ENCODE data around the gene HMGA1.

Gene HMGA1

DNA sequence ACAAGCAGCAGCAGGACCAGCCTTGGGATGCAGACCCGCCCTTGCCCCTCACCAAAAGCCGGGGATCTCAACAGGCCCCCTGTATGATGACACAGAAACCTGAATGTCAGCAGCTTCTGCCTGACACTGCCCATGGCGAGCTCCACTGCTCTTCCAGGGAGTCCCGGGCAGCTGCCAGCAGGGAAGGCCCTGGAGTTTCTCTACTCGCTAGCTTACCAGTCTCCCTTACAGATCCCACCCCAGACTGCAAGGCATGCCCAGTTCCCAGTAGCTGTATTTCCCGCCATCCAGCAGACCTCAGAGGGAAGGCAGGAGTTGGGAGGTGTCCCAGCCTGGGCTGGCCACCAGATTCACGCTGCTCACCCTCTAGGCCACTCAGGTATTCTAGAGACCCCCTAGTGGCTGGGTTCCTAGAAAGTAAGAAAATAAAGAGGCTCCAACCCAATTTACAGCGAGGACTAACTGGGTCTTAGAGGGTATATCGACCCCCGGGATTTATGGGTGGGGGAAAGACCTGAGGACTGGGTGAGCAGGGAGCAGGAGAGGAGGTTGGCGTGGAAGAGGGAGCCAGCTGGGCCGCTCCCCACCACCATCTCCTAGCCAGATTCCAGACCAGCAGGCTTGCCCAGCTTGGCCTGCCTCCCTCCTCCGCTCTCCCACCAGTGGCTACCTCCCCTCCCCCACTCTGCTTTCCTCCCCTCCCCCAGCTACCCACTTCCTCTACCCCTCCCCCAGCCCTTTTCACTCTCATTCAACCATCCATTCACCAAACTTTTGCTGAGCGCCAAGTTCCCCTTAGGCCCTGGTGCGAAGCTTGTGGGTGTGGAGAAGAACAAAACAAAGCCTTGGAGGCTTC, 9.7 kb upstream of the HMGA1 start:
- CTCF ChIA-PET: interaction anchor here (0.6 to 1.1 kb wide), 2 partner anchors 17 to 100 kb away, joined by 3 read pairs; no protein-coding TSS in a partner anchor
- no peak for DNase-seq (ENCODE audit: low spot score)
- H3K27ac ChIP-seq: peak overlapping the region; percentile 72

DNA sequence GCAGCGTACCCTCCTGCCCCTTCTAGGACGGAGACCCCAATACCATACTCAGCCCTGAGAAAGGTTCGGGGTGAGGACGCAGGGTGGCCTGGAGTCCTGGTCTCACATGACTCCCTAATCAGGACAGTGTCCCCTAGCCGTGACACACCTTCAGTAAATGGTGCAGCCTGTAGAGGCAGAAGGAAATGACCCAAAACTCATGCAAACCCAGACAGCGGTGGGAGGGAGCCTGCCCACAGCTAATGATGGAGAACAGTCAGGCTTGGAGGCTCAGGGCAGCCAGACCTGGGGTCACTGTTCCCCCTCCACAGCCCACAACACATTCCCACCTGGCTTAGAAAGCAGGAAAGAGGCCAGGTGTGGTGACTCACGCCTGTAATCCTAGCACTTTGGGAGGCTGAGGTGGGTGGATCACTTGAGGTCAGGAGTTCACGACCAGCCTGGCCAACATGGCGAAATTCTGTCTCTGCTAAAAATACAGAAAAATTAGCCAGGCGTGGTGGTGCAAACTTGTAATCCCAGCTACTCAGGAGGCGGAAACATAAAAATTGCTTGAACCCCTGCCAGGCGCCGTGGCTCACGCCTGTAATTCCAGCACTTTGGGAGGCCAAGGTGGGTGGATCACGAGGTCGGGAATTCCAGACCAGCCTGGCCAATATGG, 8.8 kb upstream of the HMGA1 start:
- TF ChIP-seq, protein P1, sequence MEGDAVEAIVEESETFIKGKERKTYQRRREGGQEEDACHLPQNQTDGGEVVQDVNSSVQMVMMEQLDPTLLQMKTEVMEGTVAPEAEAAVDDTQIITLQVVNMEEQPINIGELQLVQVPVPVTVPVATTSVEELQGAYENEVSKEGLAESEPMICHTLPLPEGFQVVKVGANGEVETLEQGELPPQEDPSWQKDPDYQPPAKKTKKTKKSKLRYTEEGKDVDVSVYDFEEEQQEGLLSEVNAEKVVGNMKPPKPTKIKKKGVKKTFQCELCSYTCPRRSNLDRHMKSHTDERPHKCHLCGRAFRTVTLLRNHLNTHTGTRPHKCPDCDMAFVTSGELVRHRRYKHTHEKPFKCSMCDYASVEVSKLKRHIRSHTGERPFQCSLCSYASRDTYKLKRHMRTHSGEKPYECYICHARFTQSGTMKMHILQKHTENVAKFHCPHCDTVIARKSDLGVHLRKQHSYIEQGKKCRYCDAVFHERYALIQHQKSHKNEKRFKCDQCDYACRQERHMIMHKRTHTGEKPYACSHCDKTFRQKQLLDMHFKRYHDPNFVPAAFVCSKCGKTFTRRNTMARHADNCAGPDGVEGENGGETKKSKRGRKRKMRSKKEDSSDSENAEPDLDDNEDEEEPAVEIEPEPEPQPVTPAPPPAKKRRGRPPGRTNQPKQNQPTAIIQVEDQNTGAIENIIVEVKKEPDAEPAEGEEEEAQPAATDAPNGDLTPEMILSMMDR (conservative IDR thresholded peaks at IDR 0.05; ENCODE audit: low read depth): no peak
- DNase-seq (ENCODE audit: low spot score): no peak
- CTCF ChIA-PET: interaction anchor here (0.7 to 1.1 kb wide), 2 partner anchors 16 to 1114 kb away, joined by 3 read pairs; no protein-coding TSS in a partner anchor
- POLR2A ChIA-PET (ENCODE audit: low non-redundant PET): no interaction called here
- peak overlapping the region; percentile 72 for H3K27ac ChIP-seq

More for the DNA sequence above, 9.7 kb upstream of the HMGA1 start:
- POLR2A ChIA-PET (ENCODE audit: low non-redundant PET): interaction anchor here (0.7 kb wide), 1 partner anchor 10 kb away, joined by 3 read pairs; the partner anchor contains the start of gene HMGA1
- TF ChIP-seq, protein P1 (conservative IDR thresholded peaks at IDR 0.05; ENCODE audit: low read depth): no peak

DNA sequence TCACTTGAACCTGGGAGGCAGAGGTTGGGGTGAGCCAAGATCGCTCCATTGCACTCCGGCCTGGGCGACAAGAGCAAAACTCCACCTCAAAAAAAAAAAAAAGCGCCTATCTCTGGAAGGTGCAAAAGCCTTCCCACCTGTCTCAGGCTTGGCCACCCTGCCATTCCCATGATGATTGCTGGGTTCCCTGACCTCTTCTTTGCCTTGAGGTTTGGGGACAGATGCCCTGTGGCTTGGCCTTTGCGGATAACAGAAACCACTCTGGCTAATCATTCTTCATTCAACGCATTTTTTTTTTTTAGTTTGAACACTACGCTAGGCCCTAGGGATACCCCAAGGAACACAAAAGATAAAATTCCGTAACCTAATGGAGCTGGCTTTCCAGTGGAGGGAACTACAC, 6.8 kb upstream of the HMGA1 start:
- DNase-seq (ENCODE audit: low spot score): no peak
- peak overlapping the region; percentile 72; the same call in 1 of the 2 replicates for H3K27ac ChIP-seq
- POLR2A ChIA-PET (ENCODE audit: low non-redundant PET): no interaction called here
- TF ChIP-seq, protein P1 (conservative IDR thresholded peaks at IDR 0.05; ENCODE audit: low read depth): no peak
- CTCF ChIA-PET: interaction anchor here (0.6 kb wide), 1 partner anchor 33 kb away, joined by 3 read pairs; no protein-coding TSS in a partner anchor

DNA sequence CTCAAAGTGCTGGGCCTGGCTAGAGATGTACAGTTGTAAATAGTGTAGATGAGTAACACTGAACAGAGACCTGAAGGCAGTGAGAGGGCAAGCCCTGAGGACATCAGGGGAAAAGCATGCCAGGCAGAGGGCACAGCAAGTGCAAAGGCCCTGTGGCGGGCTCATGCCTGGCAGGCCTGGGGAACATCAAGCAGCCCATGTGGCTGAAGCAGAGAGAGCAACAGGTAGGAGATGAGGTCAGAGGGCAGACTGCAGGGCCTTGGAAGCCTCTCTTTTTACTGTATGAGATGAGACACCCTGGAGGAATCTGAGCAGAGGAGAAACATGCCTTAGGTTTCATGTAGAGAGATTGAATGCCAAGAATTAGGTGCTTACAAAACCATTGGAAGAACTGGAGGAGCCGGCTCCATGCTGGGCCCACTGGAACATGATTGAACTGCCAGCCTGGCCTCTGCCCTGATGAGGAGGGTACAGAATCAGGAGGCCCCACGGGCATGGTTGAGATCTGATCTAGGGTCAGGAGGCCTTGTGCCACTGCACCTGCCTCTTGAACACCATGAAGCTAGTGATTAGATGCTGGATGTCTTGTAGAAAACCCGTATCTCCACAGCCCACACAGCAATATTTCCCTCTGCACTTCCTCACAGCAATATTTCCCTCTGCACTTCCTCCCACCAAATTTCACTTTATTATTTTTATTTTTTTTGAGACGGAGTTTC, 5.9 kb upstream of the HMGA1 start:
- CTCF ChIA-PET: no interaction called here

DNA sequence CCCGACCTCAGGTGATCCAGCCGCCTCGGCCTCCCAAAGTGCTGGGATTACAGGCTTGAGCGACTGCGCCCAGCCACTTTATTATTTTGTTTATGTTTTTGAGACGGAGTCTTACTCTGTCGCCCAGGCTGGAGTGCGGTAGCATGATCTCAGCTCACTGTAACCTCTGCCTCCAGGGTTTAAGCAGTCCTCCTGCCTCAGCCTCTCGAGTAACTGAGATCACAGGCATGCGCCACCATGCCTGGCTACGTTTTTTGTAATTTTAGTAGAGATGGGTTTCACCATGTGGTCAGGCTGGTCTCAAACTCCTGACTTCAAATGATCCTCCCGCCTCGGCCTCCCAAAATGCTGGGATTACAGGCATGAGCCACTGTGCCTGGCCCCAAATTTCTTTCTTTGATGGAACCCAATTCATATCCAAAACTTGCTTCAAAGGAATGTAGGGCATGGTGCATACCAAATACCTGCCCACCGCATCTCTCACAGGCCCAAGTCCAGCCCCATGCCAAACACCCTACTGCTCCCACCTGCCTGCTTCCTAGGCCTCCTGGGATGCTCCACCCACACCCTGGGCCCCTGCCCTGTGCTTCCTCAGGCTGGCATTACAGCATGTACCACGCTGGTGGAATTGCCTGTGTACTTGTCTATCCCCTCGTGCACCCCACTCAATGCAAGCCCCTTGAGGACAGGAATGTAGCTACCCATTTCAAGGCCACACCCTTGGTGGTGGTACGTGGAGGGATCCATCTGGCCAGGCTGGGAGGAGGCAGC, 4.9 kb upstream of the HMGA1 start:
- CTCF ChIA-PET: interaction anchor here (0.7 kb wide), 1 partner anchor 1319 kb away, joined by 3 read pairs; no protein-coding TSS in a partner anchor
- TF ChIP-seq, protein P1 (conservative IDR thresholded peaks at IDR 0.05; ENCODE audit: low read depth): no peak
- H3K27ac ChIP-seq: no peak overlapping the region
- no peak for DNase-seq (ENCODE audit: low spot score)
- POLR2A ChIA-PET (ENCODE audit: low non-redundant PET): no interaction called here

More for the DNA sequence above, 5.9 kb upstream of the HMGA1 start:
- no peak overlapping the region for H3K27ac ChIP-seq
- POLR2A ChIA-PET (ENCODE audit: low non-redundant PET): no interaction called here
- no peak for DNase-seq (ENCODE audit: low spot score)
- TF ChIP-seq, protein P1 (conservative IDR thresholded peaks at IDR 0.05; ENCODE audit: low read depth): no peak
